Activated naive CD4-positive, alpha-beta T cell treated with anti-CD3 and anti-CD28 coated beads for 36 hours (primary cell): ENCODE measurements around the gene PIK3R6. TPM values are rescaled to one million over a fixed set of nuclear protein-coding genes. Genes with fewer than 3 reads are reported as not detected.
A peak's percentile ranks its signal among the peaks of the same experiment; 100 is the strongest.
"Not testable (repeated sequence)": the region's sequence is repeated elsewhere in the genome, so short reads cannot be mapped to it uniquely, and the experiment has no call there.

Experiments
- CTCF ChIA-PET: fragments of 350-600 bp; sonication (Branson Sonifier 250); formaldehyde crosslinking; loops from one replicate; lab custom pipeline; 2021; ENCODE audit warnings: antibody characterized with exemption; lab: Charles Lee
- DNase-seq: peaks from one replicate; pipeline ENCODE4 v3.0.0-alpha.2; 2020
- H3K27ac Mint-ChIP-seq: one replicate; pipeline ENCODE4 v1.8.0; 2021; ENCODE audit warnings: mild to moderate bottlenecking, mixed read lengths
- H3K27me3 Mint-ChIP-seq: one replicate; pipeline ENCODE4 v1.8.0; 2021; ENCODE audit warnings: low read depth, mixed read lengths
- H3K36me3 Mint-ChIP-seq: one replicate; pipeline ENCODE4 v1.8.0; 2021; ENCODE audit warnings: low read depth, mixed read lengths
- H3K4me1 Mint-ChIP-seq: one replicate; pipeline ENCODE4 v1.8.0; 2021; ENCODE audit warnings: low read depth, mixed read lengths
- H3K4me3 Mint-ChIP-seq: one replicate; pipeline ENCODE4 v1.8.0; 2021; ENCODE audit warnings: mild to moderate bottlenecking, moderate library complexity, mixed read lengths
- H3K9me3 Mint-ChIP-seq: one replicate; pipeline ENCODE4 v1.8.0; 2021; ENCODE audit warnings: mixed read lengths
- intact Hi-C: fragments of 100-400 bp; cut with micrococcal nuclease; formaldehyde crosslinking; loops from one replicate; pipeline ENCODE4 v1.15.1; 2023
- total RNA-seq, 2 experiments: library from RNA; stranded (reverse); gene quantifications; one replicate each; pipeline ENCODE4 v1.2.3, GENCODE V29; 2021

PIK3R6 gene
- total RNA-seq, 2 experiments from 2014 or later, result 0.12 to 0.22 TPM

- CTCF ChIA-PET, result interaction anchor here (0.7 to 0.8 kb wide), 2 partner anchors 72 to 106 kb away, joined by 3 read pairs; no protein-coding TSS in a partner anchor
- H3K4me1 Mint-ChIP-seq, result peaks cover 39% of the 10 kb centered on the region
Observed at GRCh38 chr17:8892338-8892690, 24.8 kb upstream of the PIK3R6 start.

GRCh38 chr17:8890671-8891070 lies 23.2 kb upstream of the PIK3R6 start:
- H3K4me3 Mint-ChIP-seq, result no peak overlapping the region
- no peak for DNase-seq
- H3K4me1 Mint-ChIP-seq, result peaks cover 22% of the 10 kb centered on the region
- H3K27ac Mint-ChIP-seq, result no peak overlapping the region
- intact Hi-C loops, result loop anchor here (10.0 kb wide), 1 partner anchor 476 kb away; no protein-coding TSS in a partner anchor
- peaks cover 10% of the 10 kb centered on the region for H3K36me3 Mint-ChIP-seq
- H3K9me3 Mint-ChIP-seq, result no peaks in the 10 kb centered on the region
- H3K27me3 Mint-ChIP-seq, result no peaks in the 10 kb centered on the region
- CTCF ChIA-PET, result interaction anchor here (0.9 to 1.3 kb wide), 3 partner anchors 102 to 107 kb away, joined by 3 to 4 read pairs (median 3); no protein-coding TSS in a partner anchor

More at GRCh38 chr17:8892338-8892690, 24.8 kb upstream of the PIK3R6 start:
- no peaks in the 10 kb centered on the region for H3K27me3 Mint-ChIP-seq
- H3K36me3 Mint-ChIP-seq, result peaks cover 7% of the 10 kb centered on the region
- no peak overlapping the region for H3K27ac Mint-ChIP-seq
- peak; percentile 22 for DNase-seq
- H3K4me3 Mint-ChIP-seq, result no peak overlapping the region
- intact Hi-C loops, result loop anchor here (10.0 kb wide), 1 partner anchor 478 kb away; no protein-coding TSS in a partner anchor
- H3K9me3 Mint-ChIP-seq, result no peaks in the 10 kb centered on the region

- H3K36me3 Mint-ChIP-seq, result peaks cover 10% of the 10 kb centered on the region
- no peak for DNase-seq
- intact Hi-C loops, result loop anchor here (10.0 kb wide), 1 partner anchor 475 kb away; no protein-coding TSS in a partner anchor
Observed at GRCh38 chr17:8889458-8890210, 22.2 kb upstream of the PIK3R6 start.

GRCh38 chr17:8888704-8889302 lies 21.3 kb upstream of the PIK3R6 start:
- no peak for DNase-seq
- no peak overlapping the region for H3K4me3 Mint-ChIP-seq
- H3K27me3 Mint-ChIP-seq, result no peaks in the 10 kb centered on the region
- no peak overlapping the region for H3K27ac Mint-ChIP-seq
- intact Hi-C loops, result no loop called here
- H3K9me3 Mint-ChIP-seq, result no peaks in the 10 kb centered on the region
- CTCF ChIA-PET, result no interaction called here
- peaks cover 11% of the 10 kb centered on the region for H3K4me1 Mint-ChIP-seq
- H3K36me3 Mint-ChIP-seq, result peaks cover 14% of the 10 kb centered on the region

More at GRCh38 chr17:8889458-8890210, 22.2 kb upstream of the PIK3R6 start:
- CTCF ChIA-PET, result interaction anchor here (0.9 kb wide), 1 partner anchor 108 kb away, joined by 3 read pairs; no protein-coding TSS in a partner anchor
- no peak overlapping the region for H3K4me3 Mint-ChIP-seq
- H3K9me3 Mint-ChIP-seq, result no peaks in the 10 kb centered on the region
- H3K4me1 Mint-ChIP-seq, result peaks cover 13% of the 10 kb centered on the region
- H3K27ac Mint-ChIP-seq, result no peak overlapping the region
- no peaks in the 10 kb centered on the region for H3K27me3 Mint-ChIP-seq

- intact Hi-C loops, result no loop called here
- H3K9me3 Mint-ChIP-seq, result no peaks in the 10 kb centered on the region
- no peak overlapping the region for H3K27ac Mint-ChIP-seq
- DNase-seq, result no peak
- peaks cover 14% of the 10 kb centered on the region for H3K36me3 Mint-ChIP-seq
- H3K27me3 Mint-ChIP-seq, result no peaks in the 10 kb centered on the region
- CTCF ChIA-PET, result no interaction called here
- no peak overlapping the region for H3K4me3 Mint-ChIP-seq
- peaks cover 11% of the 10 kb centered on the region for H3K4me1 Mint-ChIP-seq
Observed at GRCh38 chr17:8887834-8888703, 20.6 kb upstream of the PIK3R6 start.

GRCh38 chr17:8887301-8887700 lies 19.8 kb upstream of the PIK3R6 start:
- Mint-ChIP-seq H3K36me3 (peaks cover 18% of the 10 kb centered on the region), H3K9me3 (no peaks in the 10 kb centered on the region), H3K27me3 (no peaks in the 10 kb centered on the region), H3K27ac (no peak overlapping the region), H3K4me1 (peaks cover 5% of the 10 kb centered on the region), H3K4me3 (no peak overlapping the region)
- no peak for DNase-seq
- intact Hi-C loops, result no loop called here
- CTCF ChIA-PET, result interaction anchor here (0.6 kb wide), 1 partner anchor 55 kb away, joined by 3 read pairs; no protein-coding TSS in a partner anchor

- peaks cover 19% of the 10 kb centered on the region for H3K36me3 Mint-ChIP-seq
- CTCF ChIA-PET, result no interaction called here
- peak overlapping the region; percentile 8 for H3K27ac Mint-ChIP-seq
- no peaks in the 10 kb centered on the region for H3K27me3 Mint-ChIP-seq
- intact Hi-C loops, result no loop called here
- H3K4me1 Mint-ChIP-seq, result no peaks in the 10 kb centered on the region
- H3K9me3 Mint-ChIP-seq, result no peaks in the 10 kb centered on the region
- no peak overlapping the region for H3K4me3 Mint-ChIP-seq
- DNase-seq, result no peak
Observed at GRCh38 chr17:8885967-8886684, 18.7 kb upstream of the PIK3R6 start.

- H3K4me3 Mint-ChIP-seq, H3K27ac Mint-ChIP-seq, H3K4me1 Mint-ChIP-seq, CTCF ChIA-PET, intact Hi-C loops, H3K27me3 Mint-ChIP-seq, H3K9me3 Mint-ChIP-seq: not testable (repeated sequence)
- peak; percentile 71 for DNase-seq
- peaks cover 22% of the 10 kb centered on the region for H3K36me3 Mint-ChIP-seq
Observed at GRCh38 chr17:8885163-8885966, 17.9 kb upstream of the PIK3R6 start.

- Mint-ChIP-seq H3K36me3 (peaks cover 25% of the 10 kb centered on the region), H3K4me3 (no peak overlapping the region), H3K9me3 (no peaks in the 10 kb centered on the region), H3K27me3 (no peaks in the 10 kb centered on the region), H3K4me1 (no peaks in the 10 kb centered on the region), H3K27ac (no peak overlapping the region)
- no peak for DNase-seq
- CTCF ChIA-PET, result no interaction called here
- intact Hi-C loops, result no loop called here
Observed at GRCh38 chr17:8884336-8884990, 17.0 kb upstream of the PIK3R6 start.

GRCh38 chr17:8883353-8883752 lies 15.9 kb upstream of the PIK3R6 start:
- Mint-ChIP-seq H3K36me3 (peaks cover 26% of the 10 kb centered on the region), H3K27me3 (no peaks in the 10 kb centered on the region), H3K9me3 (no peaks in the 10 kb centered on the region), H3K27ac (no peak overlapping the region), H3K4me1 (no peaks in the 10 kb centered on the region), H3K4me3 (no peak overlapping the region)
- DNase-seq, result no peak
- intact Hi-C loops, result no loop called here
- CTCF ChIA-PET, result no interaction called here

GRCh38 chr17:8881606-8882005 lies 14.1 kb upstream of the PIK3R6 start:
- H3K36me3 Mint-ChIP-seq, result peaks cover 26% of the 10 kb centered on the region
- no peaks in the 10 kb centered on the region for H3K9me3 Mint-ChIP-seq
- DNase-seq, result no peak
- no peak overlapping the region for H3K27ac Mint-ChIP-seq
- intact Hi-C loops, result no loop called here
- H3K4me3 Mint-ChIP-seq, result no peak overlapping the region
- no peaks in the 10 kb centered on the region for H3K27me3 Mint-ChIP-seq
- CTCF ChIA-PET, result no interaction called here
- no peaks in the 10 kb centered on the region for H3K4me1 Mint-ChIP-seq
